Measurements from ENCODE around the gene POC1A. TPM values are rescaled to one million over a fixed set of nuclear protein-coding genes. Genes with fewer than 3 reads are reported as not detected.

The POC1A gene
- total RNA-seq, 4 donors from 2014 or later: 1.1 to 4.8 (median 4.7) TPM; not detected in 1

DNA sequence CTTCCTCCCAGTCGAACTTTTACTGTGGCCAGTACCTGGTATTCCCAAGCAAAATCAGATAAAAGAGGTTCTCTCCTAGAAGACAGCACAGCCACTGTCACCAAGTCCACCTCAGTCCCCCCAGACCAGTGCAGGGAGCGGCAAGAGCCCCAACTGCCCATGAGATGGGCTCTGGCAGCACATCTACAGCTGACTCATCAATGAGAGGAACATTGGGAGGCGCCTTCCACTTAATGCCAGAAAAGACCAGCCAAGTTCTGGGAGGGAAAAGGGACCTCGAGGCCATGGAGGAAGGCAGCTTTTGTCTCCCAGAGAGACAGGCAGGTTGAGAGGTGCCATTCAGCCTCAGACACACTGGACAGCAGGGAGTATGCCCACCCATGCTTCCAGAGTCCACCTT is 28.2 kb downstream of the POC1A start:
- no peak overlapping the region for H3K27ac ChIP-seq
- H3K9me3 ChIP-seq: no peaks in the 10 kb centered on the region
- H3K4me1 ChIP-seq: no peaks in the 10 kb centered on the region
- TF ChIP-seq, protein P1, sequence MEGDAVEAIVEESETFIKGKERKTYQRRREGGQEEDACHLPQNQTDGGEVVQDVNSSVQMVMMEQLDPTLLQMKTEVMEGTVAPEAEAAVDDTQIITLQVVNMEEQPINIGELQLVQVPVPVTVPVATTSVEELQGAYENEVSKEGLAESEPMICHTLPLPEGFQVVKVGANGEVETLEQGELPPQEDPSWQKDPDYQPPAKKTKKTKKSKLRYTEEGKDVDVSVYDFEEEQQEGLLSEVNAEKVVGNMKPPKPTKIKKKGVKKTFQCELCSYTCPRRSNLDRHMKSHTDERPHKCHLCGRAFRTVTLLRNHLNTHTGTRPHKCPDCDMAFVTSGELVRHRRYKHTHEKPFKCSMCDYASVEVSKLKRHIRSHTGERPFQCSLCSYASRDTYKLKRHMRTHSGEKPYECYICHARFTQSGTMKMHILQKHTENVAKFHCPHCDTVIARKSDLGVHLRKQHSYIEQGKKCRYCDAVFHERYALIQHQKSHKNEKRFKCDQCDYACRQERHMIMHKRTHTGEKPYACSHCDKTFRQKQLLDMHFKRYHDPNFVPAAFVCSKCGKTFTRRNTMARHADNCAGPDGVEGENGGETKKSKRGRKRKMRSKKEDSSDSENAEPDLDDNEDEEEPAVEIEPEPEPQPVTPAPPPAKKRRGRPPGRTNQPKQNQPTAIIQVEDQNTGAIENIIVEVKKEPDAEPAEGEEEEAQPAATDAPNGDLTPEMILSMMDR (IDR thresholded peaks at IDR 0.05): no peak
- no peak for TF ChIP-seq POLR2A (IDR thresholded peaks at IDR 0.05)
- no peaks in the 10 kb centered on the region for H3K36me3 ChIP-seq
- intact Hi-C loops (cut with DNase I; ENCODE audit: low total_unique reads): no loop called here
- DNase-seq: no peak
- no peaks in the 10 kb centered on the region for H3K27me3 ChIP-seq
- no peak overlapping the region for H3K4me3 ChIP-seq

DNA sequence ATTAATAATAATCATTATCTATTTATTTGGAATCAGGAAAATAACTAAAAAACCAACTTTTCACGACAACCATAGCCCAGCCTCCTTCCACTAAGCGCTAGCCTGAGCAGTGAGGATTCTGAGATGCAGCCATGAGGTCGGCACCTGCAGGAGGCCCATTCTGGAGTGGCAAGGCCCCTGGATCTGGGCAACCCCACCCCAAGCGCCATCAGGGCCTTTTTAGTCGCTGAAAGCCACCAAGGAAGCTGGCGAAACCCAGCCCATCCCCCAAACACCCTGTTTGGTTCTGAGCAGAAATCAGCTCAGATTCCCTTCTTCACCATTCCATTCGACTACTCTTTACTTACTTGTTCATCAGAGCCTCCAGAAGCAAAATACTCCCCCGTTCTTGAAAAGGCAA is 29.5 kb downstream of the POC1A start:
- Histone ChIP-seq H3K4me1 (no peaks in the 10 kb centered on the region), H3K4me3 (no peak overlapping the region), H3K36me3 (no peaks in the 10 kb centered on the region), H3K27me3 (no peaks in the 10 kb centered on the region), H3K9me3 (no peaks in the 10 kb centered on the region), H3K27ac (no peak overlapping the region)
- no peak for TF ChIP-seq POLR2A (IDR thresholded peaks at IDR 0.05)
- TF ChIP-seq, protein P1 (IDR thresholded peaks at IDR 0.05): no peak
- intact Hi-C loops (cut with DNase I; ENCODE audit: low total_unique reads): no loop called here
- no peak for DNase-seq

DNA sequence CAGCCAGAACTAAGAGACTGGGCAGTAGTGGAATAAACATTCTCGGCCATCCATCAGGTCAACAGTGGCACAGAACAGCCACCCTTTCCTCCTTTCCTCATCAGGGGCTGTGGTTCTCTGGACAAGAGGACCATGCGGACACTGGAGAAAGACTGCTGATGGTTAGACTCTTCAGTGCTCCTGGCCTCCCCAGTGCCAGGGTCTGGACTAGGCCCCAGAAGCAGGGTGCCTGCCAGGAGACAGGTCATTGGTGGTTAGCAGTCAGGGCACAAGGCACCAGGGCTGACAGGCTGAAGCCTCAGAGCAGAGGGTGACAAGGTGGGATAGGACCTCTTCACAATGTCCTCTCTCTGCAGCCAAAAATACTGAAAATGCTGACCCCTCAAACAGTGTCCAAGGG is 30.1 kb downstream of the POC1A start:
- no peak overlapping the region for H3K27ac ChIP-seq
- no peak overlapping the region for H3K4me3 ChIP-seq
- no peak for DNase-seq
- H3K36me3 ChIP-seq: no peaks in the 10 kb centered on the region
- H3K27me3 ChIP-seq: no peaks in the 10 kb centered on the region
- H3K9me3 ChIP-seq: no peaks in the 10 kb centered on the region
- TF ChIP-seq, protein P1 (IDR thresholded peaks at IDR 0.05): no peak
- TF ChIP-seq POLR2A (IDR thresholded peaks at IDR 0.05): no peak
- intact Hi-C loops (cut with DNase I; ENCODE audit: low total_unique reads): no loop called here
- H3K4me1 ChIP-seq: no peaks in the 10 kb centered on the region

DNA sequence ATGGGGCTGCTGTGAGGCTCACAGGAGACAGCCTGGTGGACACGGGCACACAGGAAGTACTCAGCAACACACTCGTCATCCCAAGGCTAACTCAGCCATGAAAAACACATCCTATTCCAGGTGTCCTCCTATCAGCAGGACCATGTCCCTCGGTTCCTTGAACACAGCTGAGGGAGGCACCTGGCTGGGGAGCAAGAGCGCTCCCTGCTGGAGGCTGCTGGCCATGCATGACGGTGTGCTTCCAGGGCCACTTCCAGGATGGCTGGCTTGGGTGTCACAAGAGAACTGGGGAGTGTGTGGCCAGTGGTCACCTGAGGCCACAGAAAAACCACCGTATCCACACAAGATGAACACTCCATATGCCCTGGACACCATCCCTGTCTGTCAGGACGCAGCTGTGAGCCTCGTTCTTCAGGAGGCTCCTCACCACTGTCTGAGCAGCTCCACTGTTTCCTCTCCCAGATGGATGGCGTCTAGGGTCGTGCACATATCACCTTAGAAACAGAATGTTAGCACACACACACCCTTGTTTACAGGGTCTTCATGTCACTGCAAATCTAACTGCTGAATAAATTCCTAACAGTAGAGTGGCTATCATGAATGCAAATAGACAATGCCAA is 31.0 kb downstream of the POC1A start:
- Histone ChIP-seq H3K36me3 (no peaks in the 10 kb centered on the region), H3K4me3 (no peak overlapping the region), H3K27ac (peak overlapping the region in 1 of 2 donors; percentile 60), H3K4me1 (no peaks in the 10 kb centered on the region), H3K27me3 (no peaks in the 10 kb centered on the region), H3K9me3 (no peaks in the 10 kb centered on the region)
- intact Hi-C loops (cut with DNase I; ENCODE audit: low total_unique reads): no loop called here
- DNase-seq: peak; percentile 59 to 75
- TF ChIP-seq, protein P1 (IDR thresholded peaks at IDR 0.05): peak; percentile 79 to 89 (median 88)
- no peak for TF ChIP-seq POLR2A (IDR thresholded peaks at IDR 0.05)

DNA sequence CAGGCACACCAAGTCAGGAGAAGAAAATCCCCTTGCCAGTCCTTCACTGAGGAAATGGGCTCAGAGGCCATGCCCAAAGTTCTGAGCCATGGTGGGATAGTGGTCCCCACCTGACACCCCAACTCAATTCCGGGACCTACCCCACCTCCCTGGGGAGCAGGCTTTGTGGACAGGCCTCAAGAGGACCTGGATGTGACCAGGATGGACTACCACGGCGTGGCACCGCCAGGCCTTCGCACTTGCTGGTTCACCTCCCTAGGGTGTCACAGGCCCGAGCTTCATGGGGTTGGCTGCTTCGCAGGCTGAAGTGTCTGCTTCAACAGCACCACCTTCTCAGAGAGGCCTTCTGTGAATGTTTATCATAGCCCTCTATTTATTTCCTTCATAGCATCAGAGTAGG is 31.7 kb downstream of the POC1A start:
- H3K4me3 ChIP-seq: no peak overlapping the region
- no peaks in the 10 kb centered on the region for H3K27me3 ChIP-seq
- H3K9me3 ChIP-seq: no peaks in the 10 kb centered on the region
- no peak for TF ChIP-seq POLR2A (IDR thresholded peaks at IDR 0.05)
- TF ChIP-seq, protein P1 (IDR thresholded peaks at IDR 0.05): no peak
- peak overlapping the region; percentile 24 to 60 for H3K27ac ChIP-seq
- no peaks in the 10 kb centered on the region for H3K36me3 ChIP-seq
- intact Hi-C loops (cut with DNase I; ENCODE audit: low total_unique reads): no loop called here
- no peak for DNase-seq
- no peaks in the 10 kb centered on the region for H3K4me1 ChIP-seq

Measured in uterus (tissue), 4 donors.